ENCODE data around the gene CNTN3.

The CNTN3 gene

DNA sequence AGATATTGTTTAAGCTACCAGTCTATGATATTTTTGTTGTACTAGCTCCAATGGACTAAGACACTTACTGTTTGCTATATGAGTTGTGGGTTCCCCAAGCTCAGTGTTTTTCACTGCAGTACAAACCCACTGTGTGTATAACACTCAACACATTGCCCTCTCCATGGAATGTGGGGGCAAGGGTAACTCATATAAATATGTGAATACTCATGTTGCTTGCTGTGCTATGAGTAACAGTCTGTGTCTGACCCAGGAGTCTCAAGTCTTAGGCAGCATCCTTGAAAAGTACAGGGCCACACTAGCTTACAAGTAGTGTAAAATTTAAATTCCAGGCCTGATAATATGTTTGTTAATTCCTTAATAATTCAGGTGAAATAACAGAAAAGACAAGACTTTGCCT lies 22.5 kb upstream of the CNTN3 start:
- TF ChIP-seq ZNF555 (tag by site-specific recombination; conservative IDR thresholded peaks at IDR 0.05) (no peak), BCL11A (tag by site-specific recombination; IDR thresholded peaks at IDR 0.05; ENCODE audit: low read depth) (no peak), ZNF302 (tag by site-specific recombination; IDR thresholded peaks at IDR 0.05; ENCODE audit: low read depth) (no peak), ZNF354C (tag by site-specific recombination; IDR thresholded peaks at IDR 0.05; ENCODE audit: borderline replicate concordance, low read depth) (no peak), KLF8 (tag by site-specific recombination; IDR thresholded peaks at IDR 0.05) (no peak), ZBTB7A (tag by site-specific recombination; IDR thresholded peaks at IDR 0.05; ENCODE audit: low read depth) (no peak), ZNF175 (tag by site-specific recombination; IDR thresholded peaks at IDR 0.05) (no peak), ZNF843 (tag by site-specific recombination; IDR thresholded peaks at IDR 0.05) (no peak), ZBTB48 (tag by site-specific recombination; IDR thresholded peaks at IDR 0.05) (no peak), ZNF48 (tag by site-specific recombination; IDR thresholded peaks at IDR 0.05) (no peak), GLIS2 (tag by site-specific recombination; IDR thresholded peaks at IDR 0.05) (no peak), ZNF114 (tag by site-specific recombination; IDR thresholded peaks at IDR 0.05) (no peak)
- TF ChIP-seq, protein P1, sequence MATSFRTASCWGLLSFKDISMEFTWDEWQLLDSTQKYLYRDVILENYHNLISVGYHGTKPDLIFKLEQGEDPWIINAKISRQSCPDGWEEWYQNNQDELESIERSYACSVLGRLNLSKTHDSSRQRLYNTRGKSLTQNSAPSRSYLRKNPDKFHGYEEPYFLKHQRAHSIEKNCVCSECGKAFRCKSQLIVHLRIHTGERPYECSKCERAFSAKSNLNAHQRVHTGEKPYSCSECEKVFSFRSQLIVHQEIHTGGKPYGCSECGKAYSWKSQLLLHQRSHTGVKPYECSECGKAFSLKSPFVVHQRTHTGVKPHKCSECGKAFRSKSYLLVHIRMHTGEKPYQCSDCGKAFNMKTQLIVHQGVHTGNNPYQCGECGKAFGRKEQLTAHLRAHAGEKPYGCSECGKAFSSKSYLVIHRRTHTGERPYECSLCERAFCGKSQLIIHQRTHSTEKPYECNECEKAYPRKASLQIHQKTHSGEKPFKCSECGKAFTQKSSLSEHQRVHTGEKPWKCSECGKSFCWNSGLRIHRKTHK (tag by site-specific recombination; IDR thresholded peaks at IDR 0.05): no peak
- TF ChIP-seq, protein P2, sequence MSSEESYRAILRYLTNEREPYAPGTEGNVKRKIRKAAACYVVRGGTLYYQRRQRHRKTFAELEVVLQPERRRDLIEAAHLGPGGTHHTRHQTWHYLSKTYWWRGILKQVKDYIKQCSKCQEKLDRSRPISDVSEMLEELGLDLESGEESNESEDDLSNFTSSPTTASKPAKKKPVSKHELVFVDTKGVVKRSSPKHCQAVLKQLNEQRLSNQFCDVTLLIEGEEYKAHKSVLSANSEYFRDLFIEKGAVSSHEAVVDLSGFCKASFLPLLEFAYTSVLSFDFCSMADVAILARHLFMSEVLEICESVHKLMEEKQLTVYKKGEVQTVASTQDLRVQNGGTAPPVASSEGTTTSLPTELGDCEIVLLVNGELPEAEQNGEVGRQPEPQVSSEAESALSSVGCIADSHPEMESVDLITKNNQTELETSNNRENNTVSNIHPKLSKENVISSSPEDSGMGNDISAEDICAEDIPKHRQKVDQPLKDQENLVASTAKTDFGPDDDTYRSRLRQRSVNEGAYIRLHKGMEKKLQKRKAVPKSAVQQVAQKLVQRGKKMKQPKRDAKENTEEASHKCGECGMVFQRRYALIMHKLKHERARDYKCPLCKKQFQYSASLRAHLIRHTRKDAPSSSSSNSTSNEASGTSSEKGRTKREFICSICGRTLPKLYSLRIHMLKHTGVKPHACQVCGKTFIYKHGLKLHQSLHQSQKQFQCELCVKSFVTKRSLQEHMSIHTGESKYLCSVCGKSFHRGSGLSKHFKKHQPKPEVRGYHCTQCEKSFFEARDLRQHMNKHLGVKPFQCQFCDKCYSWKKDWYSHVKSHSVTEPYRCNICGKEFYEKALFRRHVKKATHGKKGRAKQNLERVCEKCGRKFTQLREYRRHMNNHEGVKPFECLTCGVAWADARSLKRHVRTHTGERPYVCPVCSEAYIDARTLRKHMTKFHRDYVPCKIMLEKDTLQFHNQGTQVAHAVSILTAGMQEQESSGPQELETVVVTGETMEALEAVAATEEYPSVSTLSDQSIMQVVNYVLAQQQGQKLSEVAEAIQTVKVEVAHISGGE (tag by site-specific recombination; conservative IDR thresholded peaks at IDR 0.05; ENCODE audit: low read depth): no peak
- TF ChIP-seq, protein P3, sequence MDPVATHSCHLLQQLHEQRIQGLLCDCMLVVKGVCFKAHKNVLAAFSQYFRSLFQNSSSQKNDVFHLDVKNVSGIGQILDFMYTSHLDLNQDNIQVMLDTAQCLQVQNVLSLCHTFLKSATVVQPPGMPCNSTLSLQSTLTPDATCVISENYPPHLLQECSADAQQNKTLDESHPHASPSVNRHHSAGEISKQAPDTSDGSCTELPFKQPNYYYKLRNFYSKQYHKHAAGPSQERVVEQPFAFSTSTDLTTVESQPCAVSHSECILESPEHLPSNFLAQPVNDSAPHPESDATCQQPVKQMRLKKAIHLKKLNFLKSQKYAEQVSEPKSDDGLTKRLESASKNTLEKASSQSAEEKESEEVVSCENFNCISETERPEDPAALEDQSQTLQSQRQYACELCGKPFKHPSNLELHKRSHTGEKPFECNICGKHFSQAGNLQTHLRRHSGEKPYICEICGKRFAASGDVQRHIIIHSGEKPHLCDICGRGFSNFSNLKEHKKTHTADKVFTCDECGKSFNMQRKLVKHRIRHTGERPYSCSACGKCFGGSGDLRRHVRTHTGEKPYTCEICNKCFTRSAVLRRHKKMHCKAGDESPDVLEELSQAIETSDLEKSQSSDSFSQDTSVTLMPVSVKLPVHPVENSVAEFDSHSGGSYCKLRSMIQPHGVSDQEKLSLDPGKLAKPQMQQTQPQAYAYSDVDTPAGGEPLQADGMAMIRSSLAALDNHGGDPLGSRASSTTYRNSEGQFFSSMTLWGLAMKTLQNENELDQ (tag by site-specific recombination; IDR thresholded peaks at IDR 0.05; ENCODE audit: low read depth): no peak
- TF ChIP-seq, protein P4, sequence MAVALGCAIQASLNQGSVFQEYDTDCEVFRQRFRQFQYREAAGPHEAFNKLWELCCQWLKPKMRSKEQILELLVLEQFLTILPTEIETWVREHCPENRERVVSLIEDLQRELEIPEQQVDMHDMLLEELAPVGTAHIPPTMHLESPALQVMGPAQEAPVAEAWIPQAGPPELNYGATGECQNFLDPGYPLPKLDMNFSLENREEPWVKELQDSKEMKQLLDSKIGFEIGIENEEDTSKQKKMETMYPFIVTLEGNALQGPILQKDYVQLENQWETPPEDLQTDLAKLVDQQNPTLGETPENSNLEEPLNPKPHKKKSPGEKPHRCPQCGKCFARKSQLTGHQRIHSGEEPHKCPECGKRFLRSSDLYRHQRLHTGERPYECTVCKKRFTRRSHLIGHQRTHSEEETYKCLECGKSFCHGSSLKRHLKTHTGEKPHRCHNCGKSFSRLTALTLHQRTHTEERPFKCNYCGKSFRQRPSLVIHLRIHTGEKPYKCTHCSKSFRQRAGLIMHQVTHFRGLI (tag by site-specific recombination; IDR thresholded peaks at IDR 0.05): no peak
- TF ChIP-seq, protein P5, sequence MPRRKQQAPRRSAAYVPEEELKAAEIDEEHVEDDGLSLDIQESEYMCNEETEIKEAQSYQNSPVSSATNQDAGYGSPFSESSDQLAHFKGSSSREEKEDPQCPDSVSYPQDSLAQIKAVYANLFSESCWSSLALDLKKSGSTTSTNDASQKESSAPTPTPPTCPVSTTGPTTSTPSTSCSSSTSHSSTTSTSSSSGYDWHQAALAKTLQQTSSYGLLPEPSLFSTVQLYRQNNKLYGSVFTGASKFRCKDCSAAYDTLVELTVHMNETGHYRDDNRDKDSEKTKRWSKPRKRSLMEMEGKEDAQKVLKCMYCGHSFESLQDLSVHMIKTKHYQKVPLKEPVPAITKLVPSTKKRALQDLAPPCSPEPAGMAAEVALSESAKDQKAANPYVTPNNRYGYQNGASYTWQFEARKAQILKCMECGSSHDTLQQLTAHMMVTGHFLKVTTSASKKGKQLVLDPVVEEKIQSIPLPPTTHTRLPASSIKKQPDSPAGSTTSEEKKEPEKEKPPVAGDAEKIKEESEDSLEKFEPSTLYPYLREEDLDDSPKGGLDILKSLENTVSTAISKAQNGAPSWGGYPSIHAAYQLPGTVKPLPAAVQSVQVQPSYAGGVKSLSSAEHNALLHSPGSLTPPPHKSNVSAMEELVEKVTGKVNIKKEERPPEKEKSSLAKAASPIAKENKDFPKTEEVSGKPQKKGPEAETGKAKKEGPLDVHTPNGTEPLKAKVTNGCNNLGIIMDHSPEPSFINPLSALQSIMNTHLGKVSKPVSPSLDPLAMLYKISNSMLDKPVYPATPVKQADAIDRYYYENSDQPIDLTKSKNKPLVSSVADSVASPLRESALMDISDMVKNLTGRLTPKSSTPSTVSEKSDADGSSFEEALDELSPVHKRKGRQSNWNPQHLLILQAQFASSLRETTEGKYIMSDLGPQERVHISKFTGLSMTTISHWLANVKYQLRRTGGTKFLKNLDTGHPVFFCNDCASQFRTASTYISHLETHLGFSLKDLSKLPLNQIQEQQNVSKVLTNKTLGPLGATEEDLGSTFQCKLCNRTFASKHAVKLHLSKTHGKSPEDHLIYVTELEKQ (tag by site-specific recombination; IDR thresholded peaks at IDR 0.05; ENCODE audit: borderline replicate concordance): no peak
- no peaks in the 10 kb centered on the region for H3K4me1 ChIP-seq (ENCODE audit: control insufficient read depth, insufficient read depth, low read length)
- H3K9me3 ChIP-seq (ENCODE audit: control insufficient read depth, insufficient read depth, low read depth, low read length): no peaks in the 10 kb centered on the region
- ChIA-PET POLR2A (no interaction called here), CTCF (no interaction called here)
- no peak overlapping the region for H3K27ac ChIP-seq (ENCODE audit: extremely low read depth, low read depth, low read length)
- no peak overlapping the region for H3K4me3 ChIP-seq (ENCODE audit: low read depth, low read length)
- H3K36me3 ChIP-seq (ENCODE audit: control insufficient read depth in 2 of 2, insufficient read depth in 1 of 2, low read length in 2 of 2): no peaks in the 10 kb centered on the region
